ENCODE results near the gene STK32B. TPM values are rescaled to one million over a fixed set of nuclear protein-coding genes. Genes with fewer than 3 reads are reported as not detected.

The STK32B gene
- total RNA-seq, 2 experiments from 2014 or later, result not detected

Other genes with a start within 250 kb of the STK32B start
- gene MSX1, start 191.8 kb upstream of the STK32B start, total RNA-seq, result under 1 TPM in 1 of 2 experiments, not detected in 1; 0.09 TPM
- not detected for gene CYTL1, start 32.0 kb upstream of the STK32B start, total RNA-seq

Measured in activated CD4-positive, alpha-beta T cell treated with anti-CD3 and anti-CD28 coated beads for 36 hours (primary cell).